Measurements from ENCODE around the gene TTLL6. TPM values are rescaled to one million over a fixed set of nuclear protein-coding genes. Genes with fewer than 3 reads are reported as not detected.

TTLL6 gene
- total and polyA plus RNA-seq, 2 donors, result 0.41 to 0.42 TPM

- H3K27me3 ChIP-seq (ENCODE audit: control insufficient read depth in 2 of 2, insufficient read depth in 1 of 2, low read length in 1 of 2), result peaks cover 48 to 91% of the 10 kb centered on the region in 2 donors
- no peaks in the 10 kb centered on the region for H3K4me1 ChIP-seq (ENCODE audit: control insufficient read depth in 2 of 2, insufficient read depth in 2 of 2, low read length in 2 of 2)
- no peak for DNase-seq (ENCODE audit: low read depth in 6 of 9, low spot score in 9 of 9)
- H3K4me3 ChIP-seq (ENCODE audit: low read length in 2 of 2), result no peak overlapping the region
- H3K27ac ChIP-seq (ENCODE audit: low read depth in 1 of 2, low read length in 1 of 2), result no peak overlapping the region
- no peaks in the 10 kb centered on the region for H3K9me3 ChIP-seq (ENCODE audit: control insufficient read depth in 2 of 2, insufficient read depth in 1 of 2, low read length in 1 of 2)
- 25% methylated on average over 3 of the region's 3 CpGs for WGBS
- H3K36me3 ChIP-seq (ENCODE audit: control insufficient read depth in 2 of 2, insufficient read depth in 2 of 2, low read length in 1 of 2), result no peaks in the 10 kb centered on the region
Measured at GRCh38 chr17:48756830-48757251, 60.2 kb downstream of the TTLL6 start.

GRCh38 chr17:48755356-48755755 lies 61.7 kb downstream of the TTLL6 start:
- Histone ChIP-seq H3K4me3 (ENCODE audit: low read length in 2 of 2) (no peak overlapping the region), H3K27me3 (ENCODE audit: control insufficient read depth in 2 of 2, insufficient read depth in 1 of 2, low read length in 1 of 2) (peaks cover 58 to 91% of the 10 kb centered on the region in 2 donors), H3K4me1 (ENCODE audit: control insufficient read depth in 2 of 2, insufficient read depth in 2 of 2, low read length in 2 of 2) (no peaks in the 10 kb centered on the region), H3K27ac (ENCODE audit: low read depth in 1 of 2, low read length in 1 of 2) (no peak overlapping the region), H3K9me3 (ENCODE audit: control insufficient read depth in 2 of 2, insufficient read depth in 1 of 2, low read length in 1 of 2) (no peaks in the 10 kb centered on the region), H3K36me3 (ENCODE audit: control insufficient read depth in 2 of 2, insufficient read depth in 2 of 2, low read length in 1 of 2) (no peaks in the 10 kb centered on the region)
- no peak for DNase-seq (ENCODE audit: low read depth in 6 of 9, low spot score in 9 of 9)
- 15% methylated on average over 8 of the region's 8 CpGs for WGBS

- Histone ChIP-seq H3K4me1 (ENCODE audit: control insufficient read depth in 2 of 2, insufficient read depth in 2 of 2, low read length in 2 of 2) (no peaks in the 10 kb centered on the region), H3K36me3 (ENCODE audit: control insufficient read depth in 2 of 2, insufficient read depth in 2 of 2, low read length in 1 of 2) (no peaks in the 10 kb centered on the region), H3K4me3 (ENCODE audit: low read length in 2 of 2) (no peak overlapping the region), H3K9me3 (ENCODE audit: control insufficient read depth in 2 of 2, insufficient read depth in 1 of 2, low read length in 1 of 2) (peaks cover 0 to 3% of the 10 kb centered on the region in 2 donors), H3K27me3 (ENCODE audit: control insufficient read depth in 2 of 2, insufficient read depth in 1 of 2, low read length in 1 of 2) (peaks cover 65 to 96% of the 10 kb centered on the region in 2 donors), H3K27ac (ENCODE audit: low read depth in 1 of 2, low read length in 1 of 2) (no peak overlapping the region)
- no peak for DNase-seq (ENCODE audit: low read depth in 6 of 9, low spot score in 9 of 9)
- 9% methylated on average over 52 of the region's 52 CpGs for WGBS
Measured at GRCh38 chr17:48754500-48755261, 62.3 kb downstream of the TTLL6 start.

GRCh38 chr17:48753794-48754499 lies 63.1 kb downstream of the TTLL6 start:
- Histone ChIP-seq H3K27ac (ENCODE audit: low read depth in 1 of 2, low read length in 1 of 2) (no peak overlapping the region), H3K4me3 (ENCODE audit: low read length in 2 of 2) (no peak overlapping the region), H3K4me1 (ENCODE audit: control insufficient read depth in 2 of 2, insufficient read depth in 2 of 2, low read length in 2 of 2) (no peaks in the 10 kb centered on the region), H3K27me3 (ENCODE audit: control insufficient read depth in 2 of 2, insufficient read depth in 1 of 2, low read length in 1 of 2) (peaks cover 69 to 99% of the 10 kb centered on the region in 2 donors), H3K9me3 (ENCODE audit: control insufficient read depth in 2 of 2, insufficient read depth in 1 of 2, low read length in 1 of 2) (peaks cover 0 to 6% of the 10 kb centered on the region in 2 donors), H3K36me3 (ENCODE audit: control insufficient read depth in 2 of 2, insufficient read depth in 2 of 2, low read length in 1 of 2) (no peaks in the 10 kb centered on the region)
- 14% methylated on average over 22 of the region's 22 CpGs for WGBS
- no peak for DNase-seq (ENCODE audit: low read depth in 6 of 9, low spot score in 9 of 9)

- Histone ChIP-seq H3K27ac (ENCODE audit: low read depth in 1 of 2, low read length in 1 of 2) (no peak overlapping the region), H3K9me3 (ENCODE audit: control insufficient read depth in 2 of 2, insufficient read depth in 1 of 2, low read length in 1 of 2) (peaks cover 2 to 6% of the 10 kb centered on the region in 2 donors), H3K4me1 (ENCODE audit: control insufficient read depth in 2 of 2, insufficient read depth in 2 of 2, low read length in 2 of 2) (no peaks in the 10 kb centered on the region), H3K27me3 (ENCODE audit: control insufficient read depth in 2 of 2, insufficient read depth in 1 of 2, low read length in 1 of 2) (peaks cover 70 to 100% of the 10 kb centered on the region in 2 donors), H3K4me3 (ENCODE audit: low read length in 2 of 2) (no peak overlapping the region), H3K36me3 (ENCODE audit: control insufficient read depth in 2 of 2, insufficient read depth in 2 of 2, low read length in 1 of 2) (no peaks in the 10 kb centered on the region)
- 14% methylated on average over 43 of the region's 43 CpGs for WGBS
- DNase-seq (ENCODE audit: low read depth in 6 of 9, low spot score in 9 of 9), result no peak
Measured at GRCh38 chr17:48752399-48753288, 64.4 kb downstream of the TTLL6 start.

GRCh38 chr17:48751733-48752398 lies 65.2 kb downstream of the TTLL6 start:
- DNase-seq (ENCODE audit: low read depth in 6 of 9, low spot score in 9 of 9), result no peak
- H3K36me3 ChIP-seq (ENCODE audit: control insufficient read depth in 2 of 2, insufficient read depth in 2 of 2, low read length in 1 of 2), result no peaks in the 10 kb centered on the region
- no peak overlapping the region for H3K4me3 ChIP-seq (ENCODE audit: low read length in 2 of 2)
- WGBS, result 12% methylated on average over 13 of the region's 13 CpGs
- H3K4me1 ChIP-seq (ENCODE audit: control insufficient read depth in 2 of 2, insufficient read depth in 2 of 2, low read length in 2 of 2), result no peaks in the 10 kb centered on the region
- H3K27ac ChIP-seq (ENCODE audit: low read depth in 1 of 2, low read length in 1 of 2), result no peak overlapping the region
- peaks cover 2 to 6% of the 10 kb centered on the region in 2 donors for H3K9me3 ChIP-seq (ENCODE audit: control insufficient read depth in 2 of 2, insufficient read depth in 1 of 2, low read length in 1 of 2)
- H3K27me3 ChIP-seq (ENCODE audit: control insufficient read depth in 2 of 2, insufficient read depth in 1 of 2, low read length in 1 of 2), result peaks cover 78 to 100% of the 10 kb centered on the region in 2 donors

GRCh38 chr17:48751172-48751571 lies 65.9 kb downstream of the TTLL6 start:
- Histone ChIP-seq H3K27ac (ENCODE audit: low read depth in 1 of 2, low read length in 1 of 2) (no peak overlapping the region), H3K4me1 (ENCODE audit: control insufficient read depth in 2 of 2, insufficient read depth in 2 of 2, low read length in 2 of 2) (no peaks in the 10 kb centered on the region), H3K4me3 (ENCODE audit: low read length in 2 of 2) (no peak overlapping the region), H3K9me3 (ENCODE audit: control insufficient read depth in 2 of 2, insufficient read depth in 1 of 2, low read length in 1 of 2) (peaks cover 2 to 6% of the 10 kb centered on the region in 2 donors), H3K27me3 (ENCODE audit: control insufficient read depth in 2 of 2, insufficient read depth in 1 of 2, low read length in 1 of 2) (peaks cover 81 to 100% of the 10 kb centered on the region in 2 donors), H3K36me3 (ENCODE audit: control insufficient read depth in 2 of 2, insufficient read depth in 2 of 2, low read length in 1 of 2) (no peaks in the 10 kb centered on the region)
- no peak for DNase-seq (ENCODE audit: low read depth in 6 of 9, low spot score in 9 of 9)
- WGBS, result 4% methylated on average over 3 of the region's 3 CpGs

- no peaks in the 10 kb centered on the region for H3K4me1 ChIP-seq (ENCODE audit: control insufficient read depth in 2 of 2, insufficient read depth in 2 of 2, low read length in 2 of 2)
- no peak overlapping the region for H3K4me3 ChIP-seq (ENCODE audit: low read length in 2 of 2)
- no peaks in the 10 kb centered on the region for H3K36me3 ChIP-seq (ENCODE audit: control insufficient read depth in 2 of 2, insufficient read depth in 2 of 2, low read length in 1 of 2)
- WGBS, result 11% methylated on average over 32 of the region's 32 CpGs
- peaks cover 2 to 6% of the 10 kb centered on the region in 2 donors for H3K9me3 ChIP-seq (ENCODE audit: control insufficient read depth in 2 of 2, insufficient read depth in 1 of 2, low read length in 1 of 2)
- no peak overlapping the region for H3K27ac ChIP-seq (ENCODE audit: low read depth in 1 of 2, low read length in 1 of 2)
- no peak for DNase-seq (ENCODE audit: low read depth in 6 of 9, low spot score in 9 of 9)
- H3K27me3 ChIP-seq (ENCODE audit: control insufficient read depth in 2 of 2, insufficient read depth in 1 of 2, low read length in 1 of 2), result peaks cover 76 to 100% of the 10 kb centered on the region in 2 donors
Measured at GRCh38 chr17:48749621-48750553, 67.1 kb downstream of the TTLL6 start.
